Measurements from ENCODE around the gene PIGR. TPM values are rescaled to one million over a fixed set of nuclear protein-coding genes. Genes with fewer than 3 reads are reported as not detected.
A peak's percentile ranks its signal among the peaks of the same experiment; 100 is the strongest.

PIGR gene
- total and polyA plus RNA-seq, 9 of the 15 experiments (the other 6 are each of a cell fraction or from before 2014, with no cell fraction given), result 0.01 to 1.5 (median 0.03) TPM; not detected in 4

DNA sequence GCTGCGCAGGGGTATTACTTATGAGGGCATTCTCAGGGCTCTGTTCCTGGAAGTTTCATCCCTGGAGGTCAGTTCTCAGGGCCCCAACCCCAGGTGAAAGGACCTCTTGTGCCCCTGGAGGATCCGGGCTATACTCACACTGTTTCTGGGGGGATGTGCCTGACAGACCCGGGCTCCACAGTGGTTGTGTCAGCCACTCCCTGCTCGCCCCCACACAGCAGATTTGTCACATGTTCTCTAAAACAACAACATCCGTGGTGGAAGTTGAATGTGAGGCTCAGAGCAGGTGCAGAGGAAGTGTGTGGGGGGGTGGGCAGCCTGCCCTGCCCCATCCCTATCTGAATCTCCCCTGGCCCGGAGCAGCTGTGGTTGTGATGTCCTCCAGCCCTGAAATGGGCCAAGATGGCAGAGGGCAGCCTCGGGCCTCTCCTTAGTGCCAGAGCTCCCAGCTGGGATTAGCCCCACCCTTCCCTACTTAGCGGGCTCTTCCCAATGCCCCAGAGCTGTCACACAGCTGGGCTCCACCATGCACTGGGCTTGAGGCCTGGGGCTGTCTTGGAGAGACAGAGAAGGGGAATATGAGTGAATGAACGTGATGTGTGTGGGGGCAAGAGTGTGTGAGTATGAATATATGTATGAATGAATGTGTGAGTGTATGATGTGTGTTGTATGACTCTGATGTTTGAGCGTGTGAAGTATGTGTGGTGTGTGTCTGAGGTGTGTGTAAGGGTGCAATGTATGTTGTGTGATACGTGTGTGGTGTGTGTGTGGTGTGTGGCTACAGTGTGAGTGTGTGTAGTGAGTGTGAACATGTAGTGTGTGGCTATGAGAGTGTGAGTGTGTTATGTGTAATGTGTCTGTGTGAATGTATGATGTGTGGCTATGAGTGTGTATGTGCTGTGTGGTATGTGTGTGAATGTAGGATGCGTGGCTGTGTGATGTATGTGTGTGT is 23.0 kb downstream of the PIGR start (continued):
- no peak for TF ChIP-seq U2AF2 (optimal IDR thresholded peaks at IDR 0.05; ENCODE audit: low read depth, low read length)
- TF ChIP-seq POLR2G (IDR thresholded peaks at IDR 0.05; ENCODE audit: low read depth, low read length), result no peak
- TF ChIP-seq ETV5 (CRISPR knock-in tag; IDR thresholded peaks at IDR 0.05; ENCODE audit: low read depth), result no peak
- peak; percentile 1; the same call in 1 of the 2 replicates for TF ChIP-seq DPF2 (IDR thresholded peaks at IDR 0.05)
- no peak for TF ChIP-seq FIP1L1 (IDR thresholded peaks at IDR 0.05; ENCODE audit: low read depth, low read length, poor library complexity, severe bottlenecking)
- no peak for TF ChIP-seq ESRRA (IDR thresholded peaks at IDR 0.05; ENCODE audit: borderline replicate concordance, low read depth)
- no peak for TF ChIP-seq ZNF551 (CRISPR knock-in tag; IDR thresholded peaks at IDR 0.05)
- TF ChIP-seq TGIF2 (CRISPR knock-in tag; IDR thresholded peaks at IDR 0.05), result no peak
- TF ChIP-seq, protein P1, sequence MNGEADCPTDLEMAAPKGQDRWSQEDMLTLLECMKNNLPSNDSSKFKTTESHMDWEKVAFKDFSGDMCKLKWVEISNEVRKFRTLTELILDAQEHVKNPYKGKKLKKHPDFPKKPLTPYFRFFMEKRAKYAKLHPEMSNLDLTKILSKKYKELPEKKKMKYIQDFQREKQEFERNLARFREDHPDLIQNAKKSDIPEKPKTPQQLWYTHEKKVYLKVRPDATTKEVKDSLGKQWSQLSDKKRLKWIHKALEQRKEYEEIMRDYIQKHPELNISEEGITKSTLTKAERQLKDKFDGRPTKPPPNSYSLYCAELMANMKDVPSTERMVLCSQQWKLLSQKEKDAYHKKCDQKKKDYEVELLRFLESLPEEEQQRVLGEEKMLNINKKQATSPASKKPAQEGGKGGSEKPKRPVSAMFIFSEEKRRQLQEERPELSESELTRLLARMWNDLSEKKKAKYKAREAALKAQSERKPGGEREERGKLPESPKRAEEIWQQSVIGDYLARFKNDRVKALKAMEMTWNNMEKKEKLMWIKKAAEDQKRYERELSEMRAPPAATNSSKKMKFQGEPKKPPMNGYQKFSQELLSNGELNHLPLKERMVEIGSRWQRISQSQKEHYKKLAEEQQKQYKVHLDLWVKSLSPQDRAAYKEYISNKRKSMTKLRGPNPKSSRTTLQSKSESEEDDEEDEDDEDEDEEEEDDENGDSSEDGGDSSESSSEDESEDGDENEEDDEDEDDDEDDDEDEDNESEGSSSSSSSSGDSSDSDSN (IDR thresholded peaks at IDR 0.05; ENCODE audit: borderline replicate concordance in 1 of 2, low read depth in 2 of 2, low read length in 2 of 2), result no peak
- no peak for TF ChIP-seq EP300 (IDR thresholded peaks at IDR 0.05; ENCODE audit: low read length)
- no peak for TF ChIP-seq E2F4 (CRISPR knock-in tag; IDR thresholded peaks at IDR 0.05; ENCODE audit: low read depth)
- no peak for TF ChIP-seq NR1H2 (CRISPR knock-in tag; IDR thresholded peaks at IDR 0.05)
- TF ChIP-seq, protein P2, sequence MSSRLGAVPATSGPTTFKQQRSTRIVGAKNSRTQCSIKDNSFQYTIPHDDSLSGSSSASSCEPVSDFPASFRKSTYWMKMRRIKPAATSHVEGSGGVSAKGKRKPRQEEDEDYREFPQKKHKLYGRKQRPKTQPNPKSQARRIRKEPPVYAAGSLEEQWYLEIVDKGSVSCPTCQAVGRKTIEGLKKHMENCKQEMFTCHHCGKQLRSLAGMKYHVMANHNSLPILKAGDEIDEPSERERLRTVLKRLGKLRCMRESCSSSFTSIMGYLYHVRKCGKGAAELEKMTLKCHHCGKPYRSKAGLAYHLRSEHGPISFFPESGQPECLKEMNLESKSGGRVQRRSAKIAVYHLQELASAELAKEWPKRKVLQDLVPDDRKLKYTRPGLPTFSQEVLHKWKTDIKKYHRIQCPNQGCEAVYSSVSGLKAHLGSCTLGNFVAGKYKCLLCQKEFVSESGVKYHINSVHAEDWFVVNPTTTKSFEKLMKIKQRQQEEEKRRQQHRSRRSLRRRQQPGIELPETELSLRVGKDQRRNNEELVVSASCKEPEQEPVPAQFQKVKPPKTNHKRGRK (tag; IDR thresholded peaks at IDR 0.05), result no peak
- TF ChIP-seq NCOA2 (IDR thresholded peaks at IDR 0.05; ENCODE audit: partially characterized antibody in 2 of 2), result peak in 1 of 2 experiments; percentile 51
- no peak for TF ChIP-seq NR4A1 (CRISPR knock-in tag; IDR thresholded peaks at IDR 0.05)
- no peak for TF ChIP-seq NR4A1 (tag; IDR thresholded peaks at IDR 0.05)
- TF ChIP-seq, protein P3, sequence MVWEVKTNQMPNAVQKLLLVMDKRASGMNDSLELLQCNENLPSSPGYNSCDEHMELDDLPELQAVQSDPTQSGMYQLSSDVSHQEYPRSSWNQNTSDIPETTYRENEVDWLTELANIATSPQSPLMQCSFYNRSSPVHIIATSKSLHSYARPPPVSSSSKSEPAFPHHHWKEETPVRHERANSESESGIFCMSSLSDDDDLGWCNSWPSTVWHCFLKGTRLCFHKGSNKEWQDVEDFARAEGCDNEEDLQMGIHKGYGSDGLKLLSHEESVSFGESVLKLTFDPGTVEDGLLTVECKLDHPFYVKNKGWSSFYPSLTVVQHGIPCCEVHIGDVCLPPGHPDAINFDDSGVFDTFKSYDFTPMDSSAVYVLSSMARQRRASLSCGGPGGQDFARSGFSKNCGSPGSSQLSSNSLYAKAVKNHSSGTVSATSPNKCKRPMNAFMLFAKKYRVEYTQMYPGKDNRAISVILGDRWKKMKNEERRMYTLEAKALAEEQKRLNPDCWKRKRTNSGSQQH (CRISPR knock-in tag; IDR thresholded peaks at IDR 0.05), result peak; percentile 17; the same call in 1 of the 2 replicates
- TF ChIP-seq RBM17 (IDR thresholded peaks at IDR 0.05; ENCODE audit: borderline replicate concordance, low read depth, low read length), result no peak
- no peak for TF ChIP-seq PTRF (tag; IDR thresholded peaks at IDR 0.05)
- no peak for TF ChIP-seq FOXP1 (CRISPR knock-in tag; IDR thresholded peaks at IDR 0.05)
- no peak for TF ChIP-seq ZNF282 (CRISPR knock-in tag; IDR thresholded peaks at IDR 0.05)
- no peak for TF ChIP-seq SRSF7 (optimal IDR thresholded peaks at IDR 0.05; ENCODE audit: low read depth, low read length)
